Hindlimb muscle (tissue), 1 donor: ENCODE results near the gene LRCOL1. TPM values are rescaled to one million over a fixed set of nuclear protein-coding genes. Genes with fewer than 3 reads are reported as not detected.
A peak's percentile ranks its signal among the peaks of the same experiment; 100 is the strongest.

Experiments used
- DNase-seq: peaks from one replicate; pipeline ENCODE4 v3.0.0-alpha.2; 2013
- polyA plus RNA-seq: library from polyadenylated mRNA; unstranded; fragments of 120-200 nt; gene quantifications from one replicate; pipeline ENCODE4 v1.2.1, GENCODE V29; 2013; ENCODE audit not compliant: insufficient read length

LRCOL1 gene
- polyA plus RNA-seq, 1 donor: not detected

- DNase-seq: no peak
Measured at GRCh38 chr12:132618683-132619043, 8.3 kb upstream of the LRCOL1 start, which contains the start of gene P2RX2. TSS of gene P2RX2 (plus strand) at chr12:132618776. CDS start at chr12:132618817, 41 bp downstream.

DNA sequence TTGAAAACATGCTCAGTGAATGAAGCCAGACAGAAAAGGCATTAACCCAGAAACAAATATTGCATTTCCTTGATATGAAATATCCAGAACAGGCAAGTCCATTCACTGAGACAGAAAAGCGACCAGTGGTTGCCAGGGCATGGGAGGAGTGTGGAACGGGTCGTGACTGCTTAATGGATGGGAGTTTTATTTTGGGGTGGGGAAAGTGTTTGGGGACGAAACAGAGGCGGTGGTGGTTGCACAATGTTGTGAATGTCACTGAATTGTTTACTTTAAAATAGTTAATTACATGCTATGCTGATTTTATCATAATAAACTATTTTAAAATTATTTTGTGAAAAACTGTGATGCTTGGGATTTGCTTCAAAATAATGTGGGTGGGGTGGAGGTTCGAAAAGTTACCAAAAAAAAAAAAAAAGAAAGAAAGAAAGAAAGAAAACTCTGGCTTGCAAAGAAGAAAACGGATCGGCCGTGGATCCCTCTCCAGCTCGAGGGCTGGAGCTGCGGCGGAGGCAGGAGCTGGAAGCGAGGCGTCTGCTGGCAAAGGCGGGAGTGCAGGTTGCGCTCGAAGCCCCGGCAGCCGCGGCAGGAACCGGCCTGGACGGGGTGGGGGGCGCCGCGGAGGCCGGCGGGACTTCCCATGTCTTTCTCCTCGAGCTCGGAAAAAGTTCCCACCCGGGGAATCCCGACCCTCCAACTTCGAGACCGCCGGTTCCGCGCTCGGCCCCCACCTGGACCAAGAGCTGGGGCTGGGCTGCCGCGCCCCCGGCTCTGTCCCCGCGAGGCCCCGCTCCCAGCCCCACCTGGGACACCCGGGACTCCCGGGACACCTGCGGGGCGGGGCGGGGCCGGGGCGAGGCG lies 7.7 kb upstream of the LRCOL1 start:
- DNase-seq: no peak

GRCh38 chr12:132617135-132617701 lies 6.8 kb upstream of the LRCOL1 start:
- no peak for DNase-seq

- DNase-seq: no peak
Measured at GRCh38 chr12:132615579-132616038, 5.2 kb upstream of the LRCOL1 start.

- peak; percentile 86 for DNase-seq
Measured at GRCh38 chr12:132614861-132615578, 4.6 kb upstream of the LRCOL1 start.

DNA sequence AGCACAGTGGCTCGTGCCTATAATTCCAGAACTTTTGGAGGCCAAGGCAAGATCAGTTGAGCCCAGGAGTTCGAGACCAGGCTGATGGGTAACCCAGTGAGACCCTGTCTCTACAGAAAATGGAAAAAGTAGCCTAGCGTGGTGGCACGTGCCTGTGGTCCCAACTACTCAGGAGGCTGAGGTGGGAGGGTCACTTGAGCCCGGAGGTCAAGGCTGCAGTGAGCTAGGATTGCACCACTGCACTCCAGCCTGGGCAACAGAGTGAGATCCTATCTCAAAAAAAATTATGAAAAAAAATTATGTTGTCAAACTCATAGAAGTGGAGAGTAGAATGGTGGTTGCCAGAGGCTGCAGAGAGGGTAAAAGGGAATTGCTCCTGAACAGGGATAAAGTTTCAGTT lies 3.6 kb upstream of the LRCOL1 start:
- DNase-seq: no peak

DNA sequence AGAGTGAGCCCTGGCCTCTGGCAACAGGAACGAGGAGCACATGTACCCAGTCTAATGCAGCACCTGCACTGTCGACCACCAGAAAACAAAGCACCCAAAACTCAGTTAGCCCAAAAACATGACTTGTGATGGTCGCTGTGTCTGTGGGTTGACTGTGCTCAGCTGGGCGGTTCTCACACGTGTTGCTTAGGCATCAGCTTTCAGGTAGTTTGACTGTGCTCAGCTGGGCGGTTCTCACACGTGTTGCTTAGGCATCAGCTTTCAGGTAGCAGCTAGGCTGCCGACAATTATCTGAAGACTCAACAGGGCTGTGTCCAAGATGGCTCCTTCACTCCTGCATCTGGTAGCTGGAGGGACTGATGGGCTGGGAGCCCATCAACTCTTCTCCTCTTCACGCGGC lies 1.2 kb upstream of the LRCOL1 start:
- no peak for DNase-seq

GRCh38 chr12:132610866-132611602 lies 652 bp upstream of the LRCOL1 start:
- DNase-seq: no peak

- DNase-seq: no peak
Measured at GRCh38 chr12:132608231-132609171, 1.9 kb downstream of the LRCOL1 start.

DNA sequence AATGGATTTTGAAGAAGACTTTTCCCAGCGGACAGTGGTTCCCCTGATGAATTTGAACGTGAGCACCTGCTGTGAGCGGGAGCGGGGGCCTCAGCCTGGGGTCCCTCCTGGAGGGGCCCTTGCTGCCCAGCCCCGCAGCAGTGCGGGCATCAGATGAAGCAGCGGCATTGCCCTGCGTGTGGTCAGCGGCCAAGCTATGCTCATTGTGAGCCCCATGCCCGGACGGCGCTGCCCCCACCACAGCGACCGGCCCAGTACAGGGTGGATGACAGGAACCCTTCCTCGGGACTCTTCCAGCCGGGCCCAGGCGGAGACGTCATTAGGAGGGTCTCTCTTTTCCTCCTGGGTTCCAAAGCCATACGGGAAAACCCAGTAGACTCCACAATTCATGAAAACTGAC lies 3.5 kb downstream of the LRCOL1 start:
- no peak for DNase-seq

DNA sequence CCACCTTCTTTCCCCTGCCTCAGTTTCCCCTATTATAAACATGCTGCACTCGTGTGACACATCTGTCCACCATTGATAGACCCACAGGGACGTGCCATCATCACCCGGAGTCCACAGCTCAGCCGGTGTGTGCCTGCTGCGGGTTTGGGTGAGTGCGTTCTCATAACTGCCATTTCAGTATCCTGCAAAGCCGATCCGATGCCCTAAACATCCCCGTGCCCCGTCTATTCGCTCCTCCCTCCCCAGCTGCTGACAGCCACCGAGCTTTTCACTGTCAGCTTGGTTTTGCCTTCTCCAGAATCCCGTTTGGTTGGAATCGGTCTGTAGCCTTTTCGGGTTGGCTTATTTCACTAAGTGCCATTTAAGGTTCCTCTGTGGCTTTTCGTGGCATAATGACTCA lies 3.9 kb downstream of the LRCOL1 start:
- DNase-seq: no peak

GRCh38 chr12:132605892-132606291 lies 4.5 kb downstream of the LRCOL1 start:
- no peak for DNase-seq

DNA sequence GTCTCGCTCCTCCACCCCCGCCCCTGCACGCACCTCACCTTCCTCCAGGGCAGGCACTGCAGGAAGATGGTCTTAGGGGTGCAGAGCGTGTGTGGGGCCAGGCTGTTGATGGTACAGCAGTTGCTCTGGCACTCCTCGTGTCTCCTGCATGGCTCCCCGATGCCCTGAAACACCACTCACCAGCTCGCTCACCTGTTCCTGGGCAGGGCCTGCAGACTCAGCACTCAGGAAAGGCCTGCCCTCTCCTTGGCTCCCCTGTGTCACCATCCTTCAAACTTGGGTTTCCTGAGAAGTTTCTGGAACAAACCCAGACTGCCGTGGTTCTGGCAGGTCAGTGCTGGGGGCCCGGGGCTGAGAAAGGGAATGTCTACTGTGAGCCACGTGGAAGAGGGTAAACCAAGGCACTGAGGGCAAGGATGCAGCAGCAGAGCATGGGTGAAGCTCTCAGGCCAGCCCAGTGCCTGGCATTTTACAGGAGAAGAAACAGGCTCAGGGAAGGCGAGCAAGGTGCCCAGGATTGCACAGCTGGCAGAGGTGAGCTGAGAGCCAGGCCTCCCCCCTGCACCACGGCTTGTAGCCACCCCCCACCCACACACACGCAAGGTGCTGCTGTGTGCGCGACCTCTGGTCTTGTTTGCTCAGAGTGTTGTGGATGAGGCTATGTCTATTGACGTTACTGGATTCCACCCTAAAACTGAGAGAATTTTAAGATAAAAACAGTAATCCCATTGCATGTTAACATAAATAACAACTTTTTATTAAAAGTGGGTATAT lies 5.5 kb downstream of the LRCOL1 start:
- DNase-seq: no peak

DNA sequence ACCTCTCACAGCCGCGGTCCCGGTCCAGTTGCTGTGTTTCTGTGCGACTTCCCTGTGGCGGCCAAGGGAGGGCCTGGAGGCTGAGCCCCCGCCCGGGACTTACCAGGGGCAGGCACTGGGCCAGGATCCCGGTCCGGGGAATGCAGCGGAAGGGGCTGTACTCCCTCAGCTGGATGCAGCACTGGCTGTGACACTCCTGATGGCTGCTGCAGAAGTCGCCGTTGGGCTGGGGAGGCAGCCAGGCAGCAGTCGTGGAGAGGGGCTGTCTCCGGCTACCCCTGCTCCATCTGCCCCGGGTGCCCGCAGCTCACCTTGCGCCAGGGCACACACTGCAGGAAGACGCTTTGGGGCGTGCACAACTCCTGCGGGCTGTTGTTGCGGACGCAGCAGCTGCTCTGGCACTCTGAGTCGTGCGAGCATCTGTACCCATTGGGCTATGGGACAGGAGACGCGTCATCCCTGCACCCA lies 6.2 kb downstream of the LRCOL1 start:
- DNase-seq: no peak

- no peak for DNase-seq
Measured at GRCh38 chr12:132603240-132604150, 6.9 kb downstream of the LRCOL1 start.

DNA sequence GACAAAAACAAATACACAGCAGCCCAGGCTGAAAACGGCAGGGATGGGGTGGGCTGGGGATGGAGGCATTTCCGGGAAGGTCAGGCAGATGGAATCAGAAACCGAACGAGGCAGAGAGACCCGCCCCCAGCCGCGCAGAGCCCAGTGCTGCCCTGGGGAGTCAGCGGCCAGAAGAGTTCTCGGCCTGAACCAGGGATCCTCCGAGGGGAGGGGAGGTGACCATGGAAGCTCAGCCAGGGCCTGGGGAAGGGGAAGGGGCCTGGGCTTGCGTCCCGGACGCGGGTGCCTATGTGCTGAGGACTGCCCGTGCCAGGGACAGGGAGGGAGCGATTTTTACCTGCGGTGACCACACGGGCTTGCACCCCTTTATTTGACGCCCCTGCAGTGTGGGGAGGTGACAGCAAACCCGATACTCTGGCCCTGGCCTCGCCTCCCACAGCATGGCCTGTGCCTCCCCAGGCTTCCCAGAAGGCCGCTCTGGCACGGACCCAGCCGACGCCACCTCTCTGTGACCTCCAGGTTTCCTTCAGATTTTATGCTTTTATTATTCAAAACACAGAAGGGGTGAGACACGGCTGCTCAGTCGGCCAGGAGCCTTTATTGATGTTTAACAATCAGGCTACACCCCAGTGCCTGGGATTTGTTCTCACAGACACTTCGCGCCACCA lies 7.7 kb downstream of the LRCOL1 start:
- DNase-seq: peak; percentile 69

DNA sequence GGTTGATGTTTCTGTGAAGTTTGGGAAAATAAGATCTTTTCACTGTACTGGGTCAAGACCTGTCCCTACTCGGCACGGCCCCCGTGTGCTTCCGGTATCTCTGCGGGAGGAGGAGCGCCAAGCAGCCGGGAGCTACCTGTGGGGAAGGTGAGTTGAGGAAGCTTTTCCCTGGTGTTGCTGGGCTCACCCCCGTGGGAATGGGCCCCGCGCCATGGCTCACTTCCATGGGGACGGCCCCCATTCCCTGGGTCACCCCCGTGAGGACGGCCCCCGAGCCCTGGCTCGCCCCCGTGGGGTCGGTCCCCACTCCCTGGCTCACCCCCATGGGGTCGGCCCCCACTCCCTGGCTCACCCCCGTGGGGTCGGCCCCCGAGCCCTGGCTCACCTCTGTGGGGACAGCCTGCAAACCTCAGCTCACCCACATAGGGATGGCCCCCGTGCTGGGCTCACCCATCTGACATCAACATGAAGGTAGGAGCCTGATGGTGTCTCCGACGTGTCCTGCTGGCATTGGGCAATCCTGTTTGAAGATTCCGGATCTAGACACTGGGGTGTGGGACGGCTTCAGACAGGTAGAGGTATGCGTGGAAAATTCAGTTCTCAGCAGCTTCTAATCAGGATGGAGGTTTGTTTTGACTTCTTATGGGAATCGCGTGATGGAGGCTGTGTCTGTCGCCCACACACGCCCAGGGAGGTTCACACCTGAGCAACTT lies 9.1 kb downstream of the LRCOL1 start:
- no peak for DNase-seq
